ENCODE results near the gene SOSTDC1. TPM values are rescaled to one million over a fixed set of nuclear protein-coding genes. Genes with fewer than 3 reads are reported as not detected.

The SOSTDC1 gene
- polyA plus RNA-seq, 1 donor, result 11.0 TPM

Other genes starting within 250 kb of the SOSTDC1 start
- 1.8 TPM for gene CRPPA, start 44.2 kb downstream of the SOSTDC1 start, polyA plus RNA-seq
- not detected for gene LRRC72, start 61.1 kb upstream of the SOSTDC1 start, polyA plus RNA-seq
- gene ANKMY2, start 180.0 kb upstream of the SOSTDC1 start, polyA plus RNA-seq, result 34.0 TPM
- 69.7 TPM for gene BZW2, start 180.4 kb upstream of the SOSTDC1 start, polyA plus RNA-seq